Measurements from ENCODE around the gene ULK1.

ULK1 gene

DNA sequence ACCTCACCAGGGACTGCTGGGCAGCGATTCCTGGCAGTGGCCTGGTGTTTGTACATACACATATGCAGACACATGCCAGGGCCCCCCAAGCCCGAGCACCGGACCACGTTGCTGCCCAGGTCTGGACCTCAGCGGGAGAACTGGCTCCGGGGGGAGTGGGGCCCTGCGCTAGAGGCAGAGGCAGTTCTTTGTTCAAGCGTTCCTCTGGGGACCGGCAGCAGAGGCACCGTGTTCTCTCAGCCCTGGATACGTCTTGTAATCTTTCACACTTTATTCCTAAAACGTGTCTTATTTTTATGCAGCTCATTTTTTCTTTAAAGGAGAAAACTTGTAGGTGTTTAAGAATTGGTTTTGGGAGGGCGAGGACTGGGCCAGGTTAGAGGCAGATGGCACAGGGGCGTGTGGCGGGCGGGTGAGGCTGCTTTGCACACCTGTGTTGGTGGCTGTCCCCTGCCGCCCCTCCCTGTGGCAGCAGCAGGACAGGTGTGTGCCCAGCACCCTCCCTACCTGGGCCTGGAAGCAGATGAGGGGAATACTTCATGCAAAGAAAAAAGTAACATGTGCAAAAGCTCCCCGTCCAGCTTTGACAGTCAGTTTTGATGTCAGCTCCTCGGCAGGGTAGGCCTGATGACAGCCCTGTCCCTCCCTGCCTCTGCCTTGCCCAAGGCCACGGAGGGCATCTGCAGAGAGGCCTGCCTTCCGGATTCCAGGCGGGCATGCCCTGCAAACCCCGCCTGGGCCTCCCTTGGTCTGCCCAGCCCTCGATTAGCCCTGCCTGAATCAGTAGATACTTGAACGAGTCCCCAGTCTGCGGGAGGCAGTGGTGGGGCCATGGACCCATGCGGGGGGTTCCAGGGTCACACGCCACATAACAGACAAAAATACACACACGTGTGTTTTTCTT, 27.7 kb downstream of the ULK1 start:
- DNase-seq, result no peak

DNA sequence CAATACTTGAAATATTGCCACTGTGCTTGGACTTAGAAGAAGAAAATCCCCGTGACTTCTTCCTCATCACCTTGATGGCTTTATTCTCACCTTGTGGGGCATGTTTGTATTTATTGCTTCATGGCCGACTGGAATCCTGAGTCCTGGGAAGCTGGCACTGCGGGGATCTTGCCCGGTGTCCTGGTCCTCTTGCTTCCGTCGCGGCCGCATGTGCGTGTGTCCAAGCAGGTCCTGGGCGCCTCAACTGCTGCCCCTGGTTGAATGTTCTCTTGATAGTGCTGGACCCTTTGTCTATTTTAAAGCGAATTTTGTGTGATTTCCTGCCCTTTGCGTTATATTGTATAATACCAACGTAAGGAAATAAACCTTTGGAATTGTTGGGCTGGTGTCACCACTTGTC, 28.4 kb downstream of the ULK1 start:
- DNase-seq, result no peak

GRCh38 chr12:131923260-131923659, 28.8 kb downstream of the ULK1 start:
- no peak for DNase-seq

DNA sequence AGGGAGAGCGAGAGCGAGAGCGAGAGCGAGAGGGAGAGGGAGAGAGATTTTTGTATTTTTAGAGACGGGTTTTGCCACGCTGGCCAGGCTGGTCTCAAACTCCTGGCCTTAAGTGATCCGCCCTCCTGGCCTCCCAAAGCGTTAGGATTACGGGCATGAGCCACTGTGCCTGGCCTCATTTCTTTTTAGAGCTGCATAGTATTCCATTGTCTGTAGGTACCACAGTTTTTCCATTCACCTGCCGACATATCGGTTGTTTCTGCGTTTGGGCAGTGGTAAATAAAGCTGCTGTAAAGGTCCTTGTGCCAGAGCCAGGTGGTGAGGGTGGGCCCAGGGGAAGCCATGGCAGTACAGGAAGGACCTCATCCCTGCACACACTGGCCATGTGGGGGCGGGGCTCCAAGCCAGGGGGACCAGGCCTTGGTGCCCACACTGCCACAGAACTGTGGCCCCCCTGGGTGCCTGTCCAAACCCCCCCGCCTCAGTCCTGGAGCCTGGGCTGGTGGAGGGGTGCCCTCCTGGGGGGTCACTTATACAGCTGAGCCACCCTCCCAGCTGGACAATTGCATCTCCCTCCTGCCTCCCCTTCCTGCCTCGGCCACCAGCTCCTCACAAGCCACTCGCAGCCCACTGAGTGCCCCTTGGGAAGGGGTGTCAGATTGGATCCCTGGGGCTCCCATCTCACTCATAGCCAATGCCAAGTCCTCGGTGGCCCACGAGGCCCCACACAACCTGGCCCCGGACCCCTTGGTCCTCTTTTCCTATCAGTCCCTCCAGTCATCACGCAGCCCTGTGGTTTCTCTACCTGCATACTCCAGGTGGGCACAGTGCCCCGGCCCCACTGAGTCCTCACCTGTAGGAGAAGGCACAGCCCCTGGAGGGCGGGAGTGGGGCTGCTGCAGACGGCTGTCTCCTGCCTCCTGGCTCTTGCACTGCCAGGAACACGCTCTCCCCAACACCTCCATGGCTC, 33.0 kb downstream of the ULK1 start:
- no peak for DNase-seq

DNA sequence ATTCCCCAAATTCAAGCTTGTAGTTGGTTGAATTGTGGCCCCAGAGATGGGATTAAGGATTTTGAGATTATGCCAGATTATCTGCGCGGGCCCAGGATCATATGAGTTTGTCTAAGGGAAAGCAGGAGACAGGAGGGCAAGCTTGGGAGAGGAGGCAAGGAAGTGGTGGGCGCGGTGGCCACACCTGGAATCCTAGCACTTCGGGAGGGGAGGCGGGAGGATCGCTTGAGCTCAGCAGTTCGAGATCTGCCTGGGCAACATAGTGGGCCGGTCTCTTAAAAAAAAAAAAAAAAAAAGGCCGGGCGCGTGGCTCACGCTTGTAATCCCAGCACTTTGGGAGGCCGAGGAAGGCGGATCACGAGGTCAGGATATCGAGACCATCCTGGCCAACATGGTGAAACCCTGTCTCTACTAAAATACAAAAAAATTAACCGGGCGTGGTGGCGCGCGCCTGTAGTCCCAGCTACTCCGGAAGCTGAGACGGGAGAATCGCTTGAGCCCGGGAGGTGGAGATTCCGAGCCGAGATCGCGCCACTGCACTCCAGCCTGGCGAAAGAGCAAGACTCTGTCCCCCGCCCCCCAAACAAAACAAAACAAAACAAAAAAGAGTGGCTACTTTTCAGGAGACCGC, 33.8 kb downstream of the ULK1 start:
- no peak for DNase-seq

DNA sequence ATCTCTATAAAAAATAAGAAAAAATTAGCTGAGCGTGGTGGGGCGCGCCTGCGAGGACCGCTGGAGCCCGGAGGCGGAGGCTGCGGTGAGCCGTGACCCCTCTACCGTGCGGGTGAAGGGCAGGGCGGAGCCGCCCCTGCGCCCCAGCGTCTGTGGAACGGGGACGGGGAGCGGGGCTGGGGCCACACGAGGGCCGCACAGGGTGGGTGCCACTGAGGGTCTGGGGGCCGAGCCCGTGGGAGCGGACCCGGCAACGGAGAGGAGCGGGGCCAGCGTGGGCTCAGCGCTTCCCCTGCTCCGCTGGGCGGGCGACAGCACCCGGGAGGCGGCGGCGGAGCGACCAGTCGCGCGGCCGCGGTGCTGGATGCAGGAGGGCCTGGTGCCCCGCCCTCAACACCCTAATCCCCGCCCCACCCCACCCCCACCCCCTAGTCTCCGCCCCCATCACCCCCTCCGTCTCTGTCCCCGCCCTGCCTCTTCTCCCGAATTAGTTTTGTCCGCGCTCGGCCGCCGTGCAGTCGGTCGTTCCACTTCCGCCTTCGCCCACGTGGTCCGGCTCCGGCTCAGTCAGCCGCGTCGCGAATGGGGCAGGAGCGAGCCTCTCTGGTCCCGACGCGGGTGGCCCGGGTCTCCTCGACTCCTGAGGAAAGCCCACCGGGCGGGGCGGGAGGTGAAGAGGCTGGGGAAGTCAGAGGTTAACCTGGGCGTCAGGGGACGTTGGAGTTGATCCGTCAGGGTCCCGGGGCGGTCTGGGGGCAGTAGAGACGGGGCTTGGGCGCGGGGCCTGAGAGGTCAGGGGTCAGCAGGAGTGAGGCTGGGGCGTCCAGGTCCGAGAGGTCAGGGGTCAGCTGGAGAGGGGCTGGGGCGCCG, 34.5 kb downstream of the ULK1 start, which contains the start of gene PUS1:
TSS of gene PUS1 (plus strand) at position 566 of the 870 bp plus-strand sequence. CDS start 447 bp downstream, outside the sequence.
- DNase-seq, result peak; percentile 92

GRCh38 chr12:131929581-131930456, 35.4 kb downstream of the ULK1 start:
- DNase-seq, result no peak

GRCh38 chr12:131930510-131930909, 36.1 kb downstream of the ULK1 start:
- DNase-seq, result no peak

DNA sequence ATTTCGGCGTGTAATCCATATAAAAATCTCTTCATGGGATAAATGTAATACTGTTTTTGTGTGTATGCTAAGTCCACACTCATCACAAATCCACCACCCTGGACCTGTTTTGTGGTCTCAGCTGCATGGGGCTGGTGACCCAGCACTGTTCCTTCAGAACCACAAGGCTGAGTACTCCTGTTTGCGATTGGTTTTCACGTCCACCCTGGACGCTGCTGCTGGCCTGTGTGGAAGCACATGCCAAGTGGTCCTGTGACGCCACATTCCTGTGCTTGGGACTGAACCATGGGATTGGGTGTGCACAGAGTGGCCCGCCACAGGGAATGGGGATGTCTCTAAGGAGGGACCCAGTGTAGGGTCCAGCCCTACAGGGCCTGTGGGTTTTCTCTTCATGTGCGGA, 39.0 kb downstream of the ULK1 start:
- DNase-seq, result no peak

- DNase-seq, result no peak
Measured at GRCh38 chr12:131934535-131934934, 40.1 kb downstream of the ULK1 start.

GRCh38 chr12:131938082-131938481, 43.7 kb downstream of the ULK1 start:
- DNase-seq, result no peak

GRCh38 chr12:131939007-131939406, 44.6 kb downstream of the ULK1 start:
- no peak for DNase-seq

- no peak for DNase-seq
Measured at GRCh38 chr12:131940141-131940547, 45.7 kb downstream of the ULK1 start.

DNA sequence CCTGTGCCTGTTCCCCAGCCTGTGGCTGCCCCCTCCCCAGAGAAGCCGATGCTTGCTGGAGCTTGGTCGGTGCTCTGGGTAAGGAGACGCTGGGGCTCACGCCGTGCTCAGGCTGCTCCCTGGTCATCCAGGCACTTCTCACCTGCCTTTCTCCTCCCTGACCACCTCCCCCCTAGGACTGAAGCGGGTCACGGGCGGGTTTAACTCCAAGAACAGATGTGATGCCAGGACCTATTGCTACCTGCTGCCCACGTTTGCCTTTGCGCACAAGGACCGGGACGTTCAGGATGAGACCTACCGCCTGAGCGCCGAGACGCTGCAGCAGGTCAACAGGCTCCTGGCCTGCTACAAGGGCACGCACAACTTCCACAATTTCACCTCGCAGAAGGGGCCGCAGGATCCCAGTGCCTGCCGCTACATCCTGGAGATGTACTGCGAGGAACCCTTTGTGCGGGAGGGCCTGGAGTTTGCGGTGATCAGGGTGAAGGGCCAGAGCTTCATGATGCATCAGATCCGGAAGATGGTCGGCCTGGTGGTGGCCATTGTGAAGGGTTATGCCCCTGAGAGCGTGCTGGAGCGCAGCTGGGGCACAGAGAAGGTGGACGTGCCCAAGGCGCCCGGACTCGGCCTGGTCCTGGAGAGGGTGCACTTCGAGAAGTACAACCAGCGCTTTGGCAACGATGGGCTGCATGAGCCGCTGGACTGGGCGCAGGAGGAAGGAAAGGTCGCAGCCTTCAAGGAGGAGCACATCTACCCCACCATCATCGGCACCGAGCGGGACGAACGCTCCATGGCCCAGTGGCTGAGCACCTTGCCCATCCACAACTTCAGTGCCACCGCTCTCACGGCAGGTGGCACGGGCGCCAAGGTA, 46.9 kb downstream of the ULK1 start:
- no peak for DNase-seq

DNA sequence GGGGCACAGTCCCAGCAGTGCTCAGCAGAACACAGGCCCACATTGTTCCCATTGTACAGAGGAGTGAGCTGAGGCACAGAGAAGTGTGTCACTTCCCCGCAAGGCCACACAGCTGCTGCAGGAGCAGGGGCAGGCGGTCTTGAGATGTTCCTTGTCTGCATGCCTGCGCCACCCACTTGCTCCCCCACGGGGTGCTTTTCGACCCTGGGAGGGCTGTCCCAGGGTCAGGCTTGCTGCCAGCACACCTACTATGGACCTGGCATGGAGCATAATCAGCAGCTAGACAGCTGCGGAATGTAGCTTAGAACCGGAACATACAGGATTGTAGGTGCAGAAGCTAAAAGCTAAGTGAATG, 47.5 kb downstream of the ULK1 start:
- no peak for DNase-seq

GRCh38 chr12:131942671-131943070, 48.2 kb downstream of the ULK1 start:
- DNase-seq, result no peak

DNA sequence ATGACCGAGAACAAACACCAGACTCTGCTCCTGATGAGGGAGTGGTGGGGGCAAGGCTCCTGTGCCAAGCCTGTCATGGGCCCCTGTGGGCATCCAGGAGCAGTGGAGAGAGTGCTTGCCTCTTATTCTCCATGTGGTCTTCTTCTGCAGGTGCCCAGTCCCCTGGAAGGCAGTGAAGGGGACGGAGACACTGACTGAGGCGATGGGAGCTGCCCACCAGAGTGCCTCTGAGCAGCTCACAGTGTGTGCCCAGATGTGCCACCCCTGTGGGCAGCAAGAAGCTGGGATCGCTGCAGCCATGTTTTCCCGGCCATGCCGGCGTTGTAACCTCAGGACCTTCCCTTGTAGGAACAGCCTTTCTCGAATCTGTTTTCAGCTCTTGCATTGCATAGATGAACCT, 49.0 kb downstream of the ULK1 start:
- DNase-seq, result no peak

DNA sequence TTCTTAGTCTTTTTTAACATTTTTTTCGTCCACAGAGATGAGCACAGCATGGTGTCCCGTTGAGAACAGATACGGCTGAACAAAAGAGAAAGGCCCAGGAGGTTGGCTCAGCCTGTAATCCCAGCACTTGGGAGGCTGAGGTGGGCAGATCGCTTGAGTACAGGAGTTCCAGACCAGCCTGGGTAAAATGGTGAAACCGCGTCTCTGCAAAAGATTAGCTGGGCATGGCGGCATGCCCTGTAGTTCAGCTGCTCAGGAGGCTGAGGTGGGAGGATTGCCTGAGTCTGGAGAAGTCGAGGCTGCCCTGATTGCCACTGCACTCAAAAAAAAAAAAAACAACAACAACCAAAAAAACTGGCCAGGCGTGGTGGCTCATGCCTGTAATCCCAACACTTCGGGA, 49.5 kb downstream of the ULK1 start:
- no peak for DNase-seq

DNA sequence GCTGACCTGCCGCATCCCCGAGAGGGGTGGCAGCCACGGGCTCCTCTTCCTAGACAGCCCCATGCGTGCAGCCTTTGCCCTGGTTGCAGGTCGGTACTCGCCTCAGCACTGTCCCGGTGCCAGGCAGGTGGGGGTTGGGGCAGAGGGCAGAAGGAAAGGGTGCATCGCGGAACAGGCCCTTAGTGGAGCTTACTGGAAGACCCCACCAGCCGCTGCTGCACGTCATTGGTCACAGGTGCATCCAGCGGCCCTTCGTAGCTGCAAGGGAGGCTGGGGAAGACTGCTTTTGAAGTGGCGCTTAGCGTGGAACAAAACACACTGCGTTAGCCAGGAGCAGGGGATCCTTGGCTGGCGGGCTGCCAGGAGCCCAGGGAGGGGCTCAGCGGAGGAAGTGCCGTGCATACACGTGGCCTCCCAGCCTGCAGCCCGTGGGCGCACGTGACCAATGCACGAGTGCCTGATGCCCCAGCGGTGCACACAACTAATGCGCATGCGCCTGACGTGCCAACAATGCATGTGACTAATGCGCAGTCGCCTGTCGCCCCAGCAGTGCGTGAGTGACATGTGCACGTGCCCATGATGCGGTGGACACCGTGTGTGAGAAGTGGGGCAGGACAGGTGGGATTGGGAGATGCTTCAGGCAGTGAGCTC, 50.3 kb downstream of the ULK1 start:
- DNase-seq, result no peak

GRCh38 chr12:131946757-131947156, 52.3 kb downstream of the ULK1 start:
- no peak for DNase-seq
